K562 (cell line): ENCODE data around the gene AOC1. TPM values are rescaled to one million over a fixed set of nuclear protein-coding genes. Genes with fewer than 3 reads are reported as not detected.

ENCODE experiments used
- ATAC-seq: fragments of 200-7000 bp; cut with Tn5 transposase; 3 replicates; pipeline ENCODE4 v1.9.1; 2020; ENCODE audit warnings: moderate library complexity
- BruUV-seq: library from RNA; stranded (reverse); fragments of 400-500 nt; replicated peaks from 2 replicates; lab custom pipeline; 2021; lab: Mats Ljungman, UMichigan
- CTCF ChIA-PET: fragments of 300-600 bp; formaldehyde crosslinking; extraction: SDS; loops from one replicate; lab custom pipeline; 2021; ENCODE audit warnings: low intra/inter-chr PET ratio; lab: Yijun Ruan, JAX
- POLR2A ChIA-PET: fragments of 300-600, 350-650 bp; sonication (Branson Sonifier 250); formaldehyde crosslinking; extraction: SDS; loops from one replicate; lab custom pipeline; 2021; ENCODE audit warnings: antibody characterized with exemption, inconsistent platforms; lab: Yijun Ruan, JAX
- DNase-seq, 4 experiments: peaks; one replicate each; pipeline versions ENCODE4 v3.0.0 to v3.0.0-alpha.2; 2011 to 2018; ENCODE audit warnings: low spot score in 3 of 4, mixed read lengths in 3 of 4; ENCODE audit errors: extremely low read depth in 1 of 4
- FAIRE-seq: peaks from 2 replicates; lab custom pipeline; 2011; peaks lifted over from hg19 to GRCh38; lab: Jason Lieb, UNC
- H2AFZ ChIP-seq: 2 replicates; pipeline ENCODE4 v1.6.0; 2011; ENCODE audit warnings: low read depth, low read length, control low read depth, inconsistent platforms
- H3K27ac ChIP-seq: fragments of 200-600 bp; 3 replicates; pipeline ENCODE4 v1.8.0; 2011; ENCODE audit warnings: low read depth, mild to moderate bottlenecking, control low read depth, inconsistent platforms, low read length, moderate library complexity, mixed read lengths; ENCODE audit errors: extremely low read depth
- H3K27me3 ChIP-seq, 2 experiments: fragments of 300-600 bp in 1 of 2; 2 replicates in 1 of 2; 3 replicates in 1 of 2; pipeline versions ENCODE4 v1.6.0 to v1.8.0; 2011; ENCODE audit warnings: inconsistent platforms in 2 of 2, low read length in 2 of 2, mild to moderate bottlenecking in 1 of 2, mixed read lengths in 1 of 2, moderate library complexity in 1 of 2; ENCODE audit not compliant: control insufficient read depth in 2 of 2, insufficient read depth in 2 of 2
- H3K36me3 ChIP-seq: fragments of 300-600 bp; 3 replicates; pipeline ENCODE4 v1.8.0; 2011; ENCODE audit warnings: mild to moderate bottlenecking, low read length, inconsistent platforms; ENCODE audit not compliant: control insufficient read depth, insufficient read depth
- H3K4me1 ChIP-seq, 2 experiments: fragments of 200-600 bp in 1 of 2; replicated peaks in 1 of 2; 2 replicates in 1 of 2; 3 replicates in 1 of 2; pipeline versions ENCODE4 v1.5.1 to v1.8.0; 2011; ENCODE audit warnings: inconsistent platforms in 2 of 2, low read length in 2 of 2, mild to moderate bottlenecking in 1 of 2, mixed read lengths in 1 of 2, moderate library complexity in 1 of 2; ENCODE audit not compliant: control insufficient read depth in 2 of 2, insufficient read depth in 2 of 2
- H3K4me2 ChIP-seq: 2 replicates; pipeline ENCODE4 v1.6.1; 2011; ENCODE audit warnings: low read length, control low read depth, inconsistent platforms, mixed read lengths; ENCODE audit not compliant: insufficient read depth
- H3K4me3 ChIP-seq: fragments of 200-600 bp; sonication (generic), shearing (Covaris generic); 2 replicates; pipeline ENCODE4 v1.5.1; 2016; ENCODE audit warnings: control low read depth, inconsistent platforms
- H3K79me2 ChIP-seq: fragments of 200-600 bp; 3 replicates; pipeline ENCODE4 v1.8.0; 2011; ENCODE audit warnings: low read length, inconsistent platforms; ENCODE audit not compliant: control insufficient read depth, insufficient read depth
- H3K9ac ChIP-seq, 2 experiments: 2 replicates each; pipeline versions ENCODE4 v1.6.0 to v1.6.1; 2011; ENCODE audit warnings: low read depth in 2 of 2, low read length in 2 of 2, control low read depth in 1 of 2, inconsistent platforms in 1 of 2, mild to moderate bottlenecking in 1 of 2, mixed read lengths in 1 of 2; ENCODE audit not compliant: insufficient read depth in 1 of 2
- H3K9me1 ChIP-seq: one replicate; pipeline ENCODE4 v1.6.0; 2011; ENCODE audit warnings: inconsistent platforms, mild to moderate bottlenecking, low read length, moderate library complexity; ENCODE audit not compliant: control insufficient read depth, insufficient read depth
- H3K9me3 ChIP-seq: replicated peaks from 2 replicates; pipeline ENCODE4 v1.5.1; 2011; ENCODE audit warnings: low read depth, low read length, inconsistent platforms; ENCODE audit not compliant: control insufficient read depth, insufficient read depth
- H4K20me1 ChIP-seq: replicated peaks from 2 replicates; pipeline ENCODE4 v1.6.1; 2011; ENCODE audit warnings: low read length, inconsistent platforms, mixed read lengths; ENCODE audit not compliant: control insufficient read depth, insufficient read depth
- JUND ChIP-seq, 2 experiments: IDR thresholded peaks; 2 replicates in 1 of 2; 3 replicates in 1 of 2; pipeline ENCODE4 v1.6.1; 2011; ENCODE audit warnings: borderline replicate concordance in 2 of 2, low read depth in 2 of 2, low read length in 2 of 2, improper control_type of control experiment in 1 of 2, missing biosample characterization in 1 of 2, missing genetic modification characterization in 1 of 2, missing genetic modification reagents in 1 of 2
- SAP30 ChIP-seq: fragments of 200-600 bp; sonication (generic); IDR thresholded peaks from 2 replicates; pipeline ENCODE4 v1.6.1; 2012; ENCODE audit warnings: borderline replicate concordance, low read depth, mild to moderate bottlenecking, moderate library complexity, low read length, control low read depth, inconsistent platforms; ENCODE audit not compliant: insufficient read depth, poor library complexity, severe bottlenecking
- SMAD1 ChIP-seq: fragments of 150-350 bp; IDR thresholded peaks from 2 replicates; pipeline ENCODE4 v1.6.1; 2014; ENCODE audit warnings: low read length, low read depth; ENCODE audit not compliant: partially characterized antibody
- TSC22D4 ChIP-seq: fragments of 450-650 bp; IDR thresholded peaks from 2 replicates; pipeline ENCODE4 v1.6.1; 2016; ENCODE audit warnings: missing genetic modification characterization, missing biosample characterization, control low read depth
- ZNF583 ChIP-seq: fragments of 250-450 bp; sonication (Bioruptor Pico); IDR thresholded peaks from 2 replicates; pipeline ENCODE4 v1.4.0; 2020
- ZNF586 ChIP-seq: fragments of 450-650 bp; formaldehyde crosslinking; conservative IDR thresholded peaks from 2 replicates; pipeline ENCODE4 v1.4.0; 2020; ENCODE audit warnings: mild to moderate bottlenecking, moderate library complexity
- WGBS: fragments of 100-300 bp; shearing (Covaris generic); methylation state at CpG from one replicate; pipeline ENCODE4 v1.1.6; 2016; ENCODE audit warnings: low coverage, mixed read lengths; ENCODE audit not compliant: insufficient coverage; ENCODE audit errors: missing lambda C conversion rate; 5-methylcytosine and 5-hydroxymethylcytosine counted together
- in situ Hi-C: fragments of 300-500 bp; cut with MboI; formaldehyde crosslinking; loops from 4 replicates; pipeline ENCODE4 v1.15.0; 2018; ENCODE audit warnings: inconsistent platforms, mixed read lengths
- intact Hi-C: fragments of 100-400 bp; cut with micrococcal nuclease; formaldehyde crosslinking; loops from 2 replicates; pipeline ENCODE4 v1.14.2; 2022
- polyA plus RNA-seq, 8 experiments: library from polyadenylated mRNA; depleted of rRNA in 4 of 8; stranded (reverse) in 5 of 8; unstranded in 3 of 8; fragments of >200 nt; fragmentation: Nextera tagmentation in 2 of 8; fragmentation: Illumina TruSeq in 1 of 8; extraction: Ambion mirVana in 2 of 8; extraction: Trizol in 1 of 8; gene quantifications; 2 replicates each; pipeline versions ENCODE4 v1.2.1 to v1.2.3, GENCODE V29; 2011 to 2014; ENCODE audit warnings: inconsistent platforms in 1 of 8, missing spikeins in 1 of 8
- total RNA-seq, 7 experiments: library from RNA; depleted of rRNA in 6 of 7; stranded (reverse); fragments of >200 nt in 6 of 7; fragmentation: Illumina TruSeq in 2 of 7; extraction: Trizol in 2 of 7; gene quantifications; 2 replicates each; pipeline versions ENCODE4 v1.2.1 to v1.2.3, GENCODE V29; 2011 to 2021; ENCODE audit warnings: low replicate concordance in 1 of 7
- TF ChIP-seq, protein P1 (sequence below): sonication (generic); formaldehyde crosslinking; IDR thresholded peaks from 2 replicates; pipeline ENCODE4 v1.8.0; 2022; ENCODE audit warnings: mild to moderate bottlenecking, missing genetic modification reagents
- TF ChIP-seq, protein P2 (sequence below): fragments of 250-450 bp; sonication (Bioruptor Pico); IDR thresholded peaks from 2 replicates; pipeline ENCODE4 v1.4.0; 2020

Gene AOC1
- total and polyA plus RNA-seq, 9 of the 15 experiments (the other 6 are each of a cell fraction or from before 2014, with no cell fraction given), result not detected

DNA sequence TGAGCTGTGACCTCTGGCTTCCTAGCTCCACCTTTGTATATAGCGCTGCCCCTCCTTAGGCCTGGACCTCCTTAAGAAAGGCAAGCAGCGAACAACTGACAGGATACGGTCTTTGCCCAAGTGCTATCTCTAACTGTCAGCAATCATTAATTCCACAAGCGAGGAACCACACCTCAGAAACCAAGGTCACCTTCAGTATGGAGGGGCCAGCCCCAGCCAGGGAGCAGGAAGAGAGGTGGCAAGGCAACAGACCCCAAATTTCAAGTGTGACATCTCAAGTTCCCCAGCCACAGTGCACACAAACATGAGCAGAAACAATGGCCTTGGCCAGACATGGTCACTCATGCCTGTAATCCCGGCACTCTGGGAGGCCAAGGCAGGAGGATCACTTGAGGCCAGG lies 4.8 kb upstream of the AOC1 start:
- H3K9ac ChIP-seq, result no peak overlapping the region
- peaks cover 9% of the 10 kb centered on the region; the same call in 1 of the 2 replicates for H4K20me1 ChIP-seq
- DNase-seq (no peak), FAIRE-seq (no peak), ATAC-seq (no peak)
- no TSS peak for BruUV-seq
- ChIA-PET POLR2A (interaction anchor here (0.6 to 0.8 kb wide), 2 partner anchors 13 to 19 kb away, joined by 3 read pairs; no protein-coding TSS in a partner anchor), CTCF (no interaction called here)
- no peaks in the 10 kb centered on the region for H3K36me3 ChIP-seq
- under 1% methylated on average over 5 of the region's 5 CpGs for WGBS
- no peaks in the 10 kb centered on the region for H3K9me3 ChIP-seq
- in situ Hi-C loops (no loop called here), intact Hi-C loops (no loop called here)
- peaks cover 73 to 78% of the 10 kb centered on the region in 2 experiments for H3K27me3 ChIP-seq
- no peak overlapping the region for H3K4me3 ChIP-seq
- no peak overlapping the region for H3K27ac ChIP-seq
- H3K4me2 ChIP-seq, result no peak overlapping the region
- TF ChIP-seq SMAD1, result no peak
- H3K79me2 ChIP-seq, result no peaks in the 10 kb centered on the region
- no peak overlapping the region for H2AFZ ChIP-seq
- H3K9me1 ChIP-seq, result no peaks in the 10 kb centered on the region
- no peaks in the 10 kb centered on the region for H3K4me1 ChIP-seq

DNA sequence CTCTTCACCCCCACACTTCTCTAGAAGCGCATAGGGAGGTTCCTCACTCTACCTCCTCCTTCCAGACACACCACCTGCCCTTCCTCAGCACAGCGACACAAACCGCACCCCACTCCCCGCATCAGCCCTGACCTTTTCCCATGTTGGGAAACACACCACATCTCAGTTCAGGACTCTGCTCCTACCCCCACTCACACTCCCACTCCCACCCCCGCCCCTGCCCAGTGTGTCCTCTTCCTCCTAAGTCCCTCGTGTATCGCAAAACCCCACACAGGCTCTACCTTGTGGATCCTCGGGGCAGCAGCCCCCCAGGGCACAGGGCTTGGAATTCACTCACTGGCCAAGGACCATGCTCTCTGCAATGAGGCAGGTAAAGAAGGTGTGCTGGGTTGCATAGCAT lies 4.2 kb upstream of the AOC1 start:
- Histone ChIP-seq H3K9ac (no peak overlapping the region), H3K36me3 (no peaks in the 10 kb centered on the region), H3K4me1 (no peaks in the 10 kb centered on the region), H2AFZ (no peak overlapping the region), H3K27me3 (peaks cover 74 to 78% of the 10 kb centered on the region in 2 experiments), H3K9me3 (no peaks in the 10 kb centered on the region), H3K27ac (no peak overlapping the region), H4K20me1 (peaks cover 9% of the 10 kb centered on the region; the same call in 1 of the 2 replicates), H3K4me2 (no peak overlapping the region), H3K79me2 (no peaks in the 10 kb centered on the region), H3K4me3 (no peak overlapping the region), H3K9me1 (no peaks in the 10 kb centered on the region)
- 6% methylated on average over 8 of the region's 8 CpGs for WGBS
- ChIA-PET POLR2A (no interaction called here), CTCF (no interaction called here)
- DNase-seq, result no peak
- BruUV-seq, result no TSS peak
- FAIRE-seq, result no peak
- intact Hi-C loops (no loop called here), in situ Hi-C loops (no loop called here)
- no peak for ATAC-seq
- TF ChIP-seq, protein P1, sequence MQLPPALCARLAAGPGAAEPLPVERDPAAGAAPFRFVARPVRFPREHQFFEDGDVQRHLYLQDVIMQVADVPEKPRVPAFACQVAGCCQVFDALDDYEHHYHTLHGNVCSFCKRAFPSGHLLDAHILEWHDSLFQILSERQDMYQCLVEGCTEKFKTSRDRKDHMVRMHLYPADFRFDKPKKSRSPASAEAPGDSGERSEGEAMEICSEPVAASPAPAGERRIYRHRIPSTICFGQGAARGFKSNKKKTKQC (CRISPR knock-in tag), result no peak
- no peak for TF ChIP-seq ZNF583 (CRISPR knock-in tag)
- TF ChIP-seq TSC22D4 (tag), result no peak
- no peak for TF ChIP-seq ZNF586 (CRISPR knock-in tag)
- TF ChIP-seq JUND (IDR thresholded peaks at IDR 0.05; ENCODE audit: borderline replicate concordance, low read depth, low read length), result no peak
- TF ChIP-seq JUND (tag; IDR thresholded peaks at IDR 0.05; ENCODE audit: borderline replicate concordance, low read depth, low read length), result no peak
- no peak for TF ChIP-seq SAP30
- TF ChIP-seq, protein P2, sequence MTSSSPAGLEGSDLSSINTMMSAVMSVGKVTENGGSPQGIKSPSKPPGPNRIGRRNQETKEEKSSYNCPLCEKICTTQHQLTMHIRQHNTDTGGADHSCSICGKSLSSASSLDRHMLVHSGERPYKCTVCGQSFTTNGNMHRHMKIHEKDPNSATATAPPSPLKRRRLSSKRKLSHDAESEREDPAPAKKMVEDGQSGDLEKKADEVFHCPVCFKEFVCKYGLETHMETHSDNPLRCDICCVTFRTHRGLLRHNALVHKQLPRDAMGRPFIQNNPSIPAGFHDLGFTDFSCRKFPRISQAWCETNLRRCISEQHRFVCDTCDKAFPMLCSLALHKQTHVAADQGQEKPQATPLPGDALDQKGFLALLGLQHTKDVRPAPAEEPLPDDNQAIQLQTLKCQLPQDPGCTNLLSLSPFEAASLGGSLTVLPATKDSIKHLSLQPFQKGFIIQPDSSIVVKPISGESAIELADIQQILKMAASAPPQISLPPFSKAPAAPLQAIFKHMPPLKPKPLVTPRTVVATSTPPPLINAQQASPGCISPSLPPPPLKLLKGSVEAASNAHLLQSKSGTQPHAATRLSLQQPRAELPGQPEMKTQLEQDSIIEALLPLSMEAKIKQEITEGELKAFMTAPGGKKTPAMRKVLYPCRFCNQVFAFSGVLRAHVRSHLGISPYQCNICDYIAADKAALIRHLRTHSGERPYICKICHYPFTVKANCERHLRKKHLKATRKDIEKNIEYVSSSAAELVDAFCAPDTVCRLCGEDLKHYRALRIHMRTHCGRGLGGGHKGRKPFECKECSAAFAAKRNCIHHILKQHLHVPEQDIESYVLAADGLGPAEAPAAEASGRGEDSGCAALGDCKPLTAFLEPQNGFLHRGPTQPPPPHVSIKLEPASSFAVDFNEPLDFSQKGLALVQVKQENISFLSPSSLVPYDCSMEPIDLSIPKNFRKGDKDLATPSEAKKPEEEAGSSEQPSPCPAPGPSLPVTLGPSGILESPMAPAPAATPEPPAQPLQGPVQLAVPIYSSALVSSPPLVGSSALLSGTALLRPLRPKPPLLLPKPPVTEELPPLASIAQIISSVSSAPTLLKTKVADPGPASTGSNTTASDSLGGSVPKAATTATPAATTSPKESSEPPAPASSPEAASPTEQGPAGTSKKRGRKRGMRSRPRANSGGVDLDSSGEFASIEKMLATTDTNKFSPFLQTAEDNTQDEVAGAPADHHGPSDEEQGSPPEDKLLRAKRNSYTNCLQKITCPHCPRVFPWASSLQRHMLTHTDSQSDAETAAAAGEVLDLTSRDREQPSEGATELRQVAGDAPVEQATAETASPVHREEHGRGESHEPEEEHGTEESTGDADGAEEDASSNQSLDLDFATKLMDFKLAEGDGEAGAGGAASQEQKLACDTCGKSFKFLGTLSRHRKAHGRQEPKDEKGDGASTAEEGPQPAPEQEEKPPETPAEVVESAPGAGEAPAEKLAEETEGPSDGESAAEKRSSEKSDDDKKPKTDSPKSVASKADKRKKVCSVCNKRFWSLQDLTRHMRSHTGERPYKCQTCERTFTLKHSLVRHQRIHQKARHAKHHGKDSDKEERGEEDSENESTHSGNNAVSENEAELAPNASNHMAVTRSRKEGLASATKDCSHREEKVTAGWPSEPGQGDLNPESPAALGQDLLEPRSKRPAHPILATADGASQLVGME (CRISPR knock-in tag), result no peak
